AG04449 (cell line): ENCODE results near the gene NSUN2.
"Not testable (repeated sequence)": the region's sequence is repeated elsewhere in the genome, so short reads cannot be mapped to it uniquely, and the experiment has no call there.

Experiments used
- CTCF ChIA-PET: fragments of 350-600 bp; formaldehyde crosslinking; extraction: SDS; loops from one replicate; lab custom pipeline; 2021; ENCODE audit warnings: antibody characterized with exemption; lab: Yijun Ruan, JAX
- POLR2A ChIA-PET: fragments of 400-600, 350-600 bp; formaldehyde crosslinking; extraction: SDS; loops from one replicate; lab custom pipeline; 2020; ENCODE audit warnings: antibody characterized with exemption, inconsistent platforms; lab: Yijun Ruan, JAX
- DNase-seq: peaks from one replicate; pipeline ENCODE4 v3.0.0-alpha.2; 2010; ENCODE audit warnings: low read depth, low spot score
- H3K4me3 ChIP-seq: 2 replicates; pipeline ENCODE4 v1.5.1; 2011; ENCODE audit warnings: low read depth, mild to moderate bottlenecking, control low read depth, low read length
- CTCF ChIP-seq: IDR thresholded peaks from one replicate; pipeline ENCODE4 v1.5.1; 2011; ENCODE audit warnings: mild to moderate bottlenecking, moderate library complexity, low read length, control low read depth, inconsistent platforms; ENCODE audit not compliant: insufficient read depth; ENCODE audit errors: missing control alignments

Gene NSUN2

GRCh38 chr5:6675784-6676491 lies 43.1 kb upstream of the NSUN2 start:
- no peak overlapping the region for H3K4me3 ChIP-seq
- ChIA-PET POLR2A (no interaction called here), CTCF (no interaction called here)
- TF ChIP-seq CTCF: no peak
- no peak for DNase-seq

GRCh38 chr5:6674886-6675285 lies 42.0 kb upstream of the NSUN2 start:
- no peak overlapping the region for H3K4me3 ChIP-seq
- CTCF ChIA-PET: no interaction called here
- DNase-seq: no peak
- POLR2A ChIA-PET: no interaction called here
- no peak for TF ChIP-seq CTCF

GRCh38 chr5:6674421-6674820 lies 41.6 kb upstream of the NSUN2 start:
- POLR2A ChIA-PET: no interaction called here
- TF ChIP-seq CTCF: no peak
- CTCF ChIA-PET: no interaction called here
- no peak for DNase-seq
- H3K4me3 ChIP-seq: no peak overlapping the region

- ChIA-PET POLR2A (no interaction called here), CTCF (no interaction called here)
- no peak for TF ChIP-seq CTCF
Measured at GRCh38 chr5:6673963-6674362, 41.1 kb upstream of the NSUN2 start.

GRCh38 chr5:6673031-6673430 lies 40.2 kb upstream of the NSUN2 start:
- H3K4me3 ChIP-seq: no peak overlapping the region
- ChIA-PET POLR2A (no interaction called here), CTCF (no interaction called here)
- no peak for TF ChIP-seq CTCF
- no peak for DNase-seq

More at GRCh38 chr5:6673963-6674362, 41.1 kb upstream of the NSUN2 start:
- H3K4me3 ChIP-seq: no peak overlapping the region
- DNase-seq: no peak

GRCh38 chr5:6668717-6669116 lies 35.9 kb upstream of the NSUN2 start:
- DNase-seq, H3K4me3 ChIP-seq, POLR2A ChIA-PET: not testable (repeated sequence)
- CTCF ChIA-PET: interaction anchor here (1.0 kb wide), 1 partner anchor 10 kb away, joined by 4 read pairs; no protein-coding TSS in a partner anchor

- no peak overlapping the region for H3K4me3 ChIP-seq
- POLR2A ChIA-PET: no interaction called here
- CTCF ChIA-PET: no interaction called here
- DNase-seq: no peak
- no peak for TF ChIP-seq CTCF
Measured at GRCh38 chr5:6667648-6668047, 34.8 kb upstream of the NSUN2 start.
